ENCODE results near the gene PCDHA6. TPM values are rescaled to one million over a fixed set of nuclear protein-coding genes. Genes with fewer than 3 reads are reported as not detected.

The PCDHA6 gene
- total and polyA plus RNA-seq, 2 experiments from 2014 or later: 2.1 to 5.2 TPM

DNA sequence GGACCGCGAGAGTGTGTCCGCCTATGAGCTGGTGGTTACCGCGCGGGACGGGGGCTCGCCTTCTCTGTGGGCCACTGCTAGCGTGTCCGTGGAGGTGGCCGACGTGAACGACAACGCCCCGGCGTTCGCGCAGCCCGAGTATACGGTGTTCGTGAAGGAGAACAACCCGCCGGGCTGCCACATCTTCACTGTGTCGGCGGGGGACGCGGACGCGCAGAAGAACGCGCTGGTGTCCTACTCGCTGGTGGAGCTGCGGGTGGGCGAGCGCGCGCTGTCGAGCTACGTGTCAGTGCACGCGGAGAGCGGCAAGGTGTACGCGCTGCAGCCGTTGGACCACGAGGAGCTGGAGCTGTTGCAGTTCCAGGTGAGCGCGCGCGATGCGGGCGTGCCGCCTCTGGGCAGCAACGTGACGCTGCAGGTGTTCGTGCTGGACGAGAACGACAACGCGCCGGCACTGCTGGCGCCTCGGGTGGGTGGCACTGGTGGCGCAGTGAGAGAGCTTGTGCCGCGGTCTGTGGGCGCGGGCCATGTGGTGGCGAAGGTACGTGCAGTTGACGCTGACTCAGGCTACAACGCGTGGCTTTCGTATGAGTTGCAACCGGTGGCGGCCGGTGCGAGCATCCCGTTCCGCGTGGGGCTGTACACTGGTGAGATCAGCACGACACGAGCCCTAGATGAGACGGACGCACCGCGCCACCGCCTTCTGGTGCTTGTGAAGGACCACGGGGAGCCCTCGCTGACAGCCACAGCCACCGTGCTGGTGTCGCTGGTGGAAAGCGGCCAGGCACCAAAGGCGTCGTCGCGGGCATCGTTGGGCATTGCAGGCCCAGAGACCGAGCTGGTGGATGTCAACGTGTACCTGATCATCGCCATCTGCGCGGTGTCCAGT lies 8.1 kb downstream of the PCDHA6 start (continued):
- TF ChIP-seq ZNF331 (CRISPR knock-in tag; IDR thresholded peaks at IDR 0.05; ENCODE audit: low read depth) (no peak), REST (IDR thresholded peaks at IDR 0.05; ENCODE audit: unreplicated experiment) (no peak), NANOG (IDR thresholded peaks at IDR 0.05; ENCODE audit: borderline replicate concordance) (no peak), EZH2phosphoT487 (IDR thresholded peaks at IDR 0.05; ENCODE audit: unreplicated experiment) (no peak), POLR2AphosphoS5 (IDR thresholded peaks at IDR 0.05; ENCODE audit: low read depth) (no peak)

- Histone ChIP-seq H3K36me3 (ENCODE audit: insufficient read depth) (peaks cover 4% of the 10 kb centered on the region; the same call in 1 of the 2 replicates), H3K4me3 (no peak within 1 kb of the TSS), H3K27me3 (ENCODE audit: insufficient read depth) (no peaks in the 10 kb centered on the region), H3K4me2 (no peak within 1 kb of the TSS), H3K4me1 (ENCODE audit: insufficient read depth) (no peaks in the 10 kb centered on the region), H3F3A (replicated peaks; ENCODE audit: low read depth) (no peaks in the 10 kb centered on the region), H3K27ac (ENCODE audit: low read depth) (no peak within 1 kb of the TSS), H3K9me2 (ENCODE audit: insufficient read depth) (no peaks in the 10 kb centered on the region), H4K20me1 (replicated peaks; ENCODE audit: insufficient read depth) (no peaks in the 10 kb centered on the region; the same call in 1 of the 2 replicates), H3K79me2 (replicated peaks; ENCODE audit: insufficient read depth) (no peaks in the 10 kb centered on the region), H2AFZ (no peak within 1 kb of the TSS)
- H3K27ac Mint-ChIP-seq: no peak within 1 kb of the TSS
- peak; percentile 75 to 83 for TF ChIP-seq CTCF (conservative IDR thresholded peaks at IDR 0.05; ENCODE audit: low read depth in 2 of 2)
- TF ChIP-seq REST (IDR thresholded peaks at IDR 0.05; ENCODE audit: unreplicated experiment): no peak
- DNase-seq (ENCODE audit: low spot score) (peak; percentile 88), ATAC-seq (peak; percentile 75)
- H3K9me3 Mint-ChIP-seq: peaks cover 4% of the 10 kb centered on the region; the same call in 1 of the 3 replicates
- H3K36me3 Mint-ChIP-seq (ENCODE audit: low read depth): peaks cover 11% of the 10 kb centered on the region
- H3K4me1 Mint-ChIP-seq: no peaks in the 10 kb centered on the region; the same call in 2 of the 3 replicates
- H3K4me3 Mint-ChIP-seq: peak within 1 kb of the TSS; percentile 34; the same call in 1 of the 3 replicates
- H3K27me3 Mint-ChIP-seq (ENCODE audit: insufficient read depth, low read depth, poor library complexity): no peaks in the 10 kb centered on the region
These were observed 13.5 kb downstream of the PCDHA6 start, which contains the start of gene PCDHA8 for GRCh38 chr5:140840978-140841962. PCDHA8 (plus strand) TSS chr5:140841187; CDS start chr5:140841322, 135 bp downstream.

Data from GM23338 (cell line).